A549 (cell line): ENCODE measurements around the gene SUFU.

Source experiments
- CBX2 ChIP-seq: fragments of 200-600 bp; sonication (generic); IDR thresholded peaks from 2 replicates; pipeline ENCODE4 v1.6.1; 2016; ENCODE audit warnings: low read depth, mild to moderate bottlenecking, borderline replicate concordance
- CEBPB ChIP-seq, 2 experiments: fragments of >200 bp in 1 of 2; sonication (Bioruptor Twin) in 1 of 2; formaldehyde crosslinking in 1 of 2; IDR thresholded peaks; 2 replicates each; pipeline ENCODE4 v1.6.1; 2012 to 2016
- CHD2 ChIP-seq: fragments of 150-350 bp; IDR thresholded peaks from 2 replicates; pipeline ENCODE4 v1.6.1; 2014; ENCODE audit warnings: low read length; ENCODE audit not compliant: partially characterized antibody
- CTCF ChIP-seq: fragments of >200 bp; sonication (Bioruptor Twin); formaldehyde crosslinking; IDR thresholded peaks from 3 replicates; pipeline ENCODE4 v1.5.1; 2016
- EHMT2 ChIP-seq: fragments of 200-600 bp; sonication (generic); IDR thresholded peaks from 2 replicates; pipeline ENCODE4 v1.6.1; 2016; ENCODE audit warnings: antibody characterized with exemption, low read depth, mild to moderate bottlenecking, moderate library complexity
- EP300 ChIP-seq, 2 experiments: fragments of >200 bp; sonication (Bioruptor Twin); formaldehyde crosslinking; IDR thresholded peaks; 2 replicates in 1 of 2; 3 replicates in 1 of 2; pipeline ENCODE4 v1.6.1; 2016 to 2017
- HOXB13 ChIP-seq: fragments of 250-450 bp; sonication (Bioruptor Pico); IDR thresholded peaks from 2 replicates; pipeline ENCODE4 v1.5.0; 2020; ENCODE audit warnings: low read depth, mild to moderate bottlenecking, moderate library complexity
- MYC ChIP-seq: IDR thresholded peaks from 2 replicates; pipeline ENCODE4 v1.6.1; 2012; ENCODE audit warnings: mild to moderate bottlenecking, inconsistent platforms, low read length, improper control_type of control experiment, borderline replicate concordance
- POLR2A ChIP-seq: IDR thresholded peaks from 2 replicates; pipeline ENCODE4 v1.6.1; 2012; ENCODE audit warnings: mild to moderate bottlenecking, low read length
- RAD21 ChIP-seq, 2 experiments: fragments of >200 bp in 1 of 2; sonication (Bioruptor Twin) in 1 of 2; formaldehyde crosslinking in 1 of 2; IDR thresholded peaks in 1 of 2; conservative IDR thresholded peaks in 1 of 2; 2 replicates in 1 of 2; 3 replicates in 1 of 2; pipeline ENCODE4 v1.6.1; 2012 to 2018; ENCODE audit warnings: inconsistent platforms in 1 of 2
- REST ChIP-seq: fragments of 200-600 bp; sonication (generic); IDR thresholded peaks from 2 replicates; pipeline ENCODE4 v1.6.1; 2016; ENCODE audit warnings: antibody characterized with exemption, mild to moderate bottlenecking, moderate library complexity
- RFX5 ChIP-seq: fragments of 450-650 bp; IDR thresholded peaks from 2 replicates; pipeline ENCODE4 v1.7.1; 2014; ENCODE audit warnings: antibody characterized with exemption, mild to moderate bottlenecking, moderate library complexity
- TF ChIP-seq, protein P1 (sequence below): IDR thresholded peaks from 2 replicates; pipeline ENCODE4 v1.6.1; 2012

GRCh38 chr10:102656026-102656425 is 152.3 kb downstream of the SUFU start:
- no peak for TF ChIP-seq REST
- no peak for TF ChIP-seq RFX5
- TF ChIP-seq CTCF: no peak
- no peak for TF ChIP-seq EP300 (IDR thresholded peaks at IDR 0.05)
- TF ChIP-seq POLR2A: no peak
- no peak for TF ChIP-seq CEBPB (IDR thresholded peaks at IDR 0.05)
- no peak for TF ChIP-seq RAD21 (conservative IDR thresholded peaks at IDR 0.05 in 1 of 2, IDR thresholded peaks at IDR 0.05 in 1 of 2)
- TF ChIP-seq CHD2: no peak
- no peak for TF ChIP-seq EHMT2
- TF ChIP-seq HOXB13 (CRISPR knock-in tag): no peak
- no peak for TF ChIP-seq CBX2
- no peak for TF ChIP-seq MYC
- TF ChIP-seq, protein P1, sequence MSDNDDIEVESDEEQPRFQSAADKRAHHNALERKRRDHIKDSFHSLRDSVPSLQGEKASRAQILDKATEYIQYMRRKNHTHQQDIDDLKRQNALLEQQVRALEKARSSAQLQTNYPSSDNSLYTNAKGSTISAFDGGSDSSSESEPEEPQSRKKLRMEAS: no peak
